ENCODE data around the gene FGF1. TPM values are rescaled to one million over a fixed set of nuclear protein-coding genes. Genes with fewer than 3 reads are reported as not detected.

Gene FGF1
- total RNA-seq, 2 experiments from 2014 or later = not detected

DNA sequence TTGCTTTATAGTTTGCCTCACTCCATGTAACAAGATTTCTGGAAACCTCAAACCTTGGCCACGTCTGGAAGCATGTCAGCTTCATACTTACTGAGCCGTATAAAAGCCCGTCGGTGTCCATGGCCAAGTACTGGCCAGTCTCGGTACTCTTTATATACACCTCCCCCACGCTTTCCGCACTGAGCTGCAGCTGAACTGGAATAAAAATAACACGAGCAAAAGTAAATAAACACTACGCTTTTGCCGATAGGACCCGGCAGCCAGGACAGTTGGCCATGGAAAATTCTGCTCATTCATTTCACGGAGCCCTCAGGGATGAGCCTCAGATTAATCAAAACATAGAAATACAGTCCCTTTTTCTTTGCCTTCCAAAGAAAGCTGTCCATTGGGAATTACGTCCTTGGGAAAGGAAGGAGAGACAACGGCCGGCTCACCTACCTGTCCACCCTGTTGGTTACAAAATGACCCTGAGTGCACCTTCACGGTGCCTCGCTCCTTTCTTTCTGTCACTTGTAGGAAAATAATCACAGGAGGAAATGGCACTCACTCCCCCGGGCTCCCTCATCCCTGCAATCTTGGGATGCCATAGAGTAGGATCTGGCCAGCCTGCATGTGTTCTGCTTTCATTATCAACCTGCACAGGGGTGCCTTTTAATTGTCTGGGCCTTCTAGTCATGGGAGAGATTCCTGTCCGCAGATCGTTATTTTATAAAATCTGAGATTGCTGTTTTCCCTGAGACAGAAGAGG, 85.1 kb downstream of the FGF1 start:
- intact Hi-C loops (cut with micrococcal nuclease) = no loop called here
- Mint-ChIP-seq H3K4me3 (no peak overlapping the region), H3K9me3 (no peaks in the 10 kb centered on the region), H3K36me3 (ENCODE audit: low read depth) (no peaks in the 10 kb centered on the region), H3K27ac (no peak overlapping the region), H3K27me3 (ENCODE audit: low read depth) (peaks cover 8% of the 10 kb centered on the region), H3K4me1 (ENCODE audit: low read depth) (no peaks in the 10 kb centered on the region)
- no peak for DNase-seq
- CTCF ChIA-PET = interaction anchor here (0.7 to 1.2 kb wide), 3 partner anchors 9 to 112 kb away, joined by 3 to 5 read pairs (median 3); no protein-coding TSS in a partner anchor

- Mint-ChIP-seq H3K27me3 (ENCODE audit: low read depth) (peaks cover 11% of the 10 kb centered on the region), H3K4me1 (ENCODE audit: low read depth) (no peaks in the 10 kb centered on the region), H3K4me3 (no peak overlapping the region), H3K36me3 (ENCODE audit: low read depth) (no peaks in the 10 kb centered on the region), H3K9me3 (no peaks in the 10 kb centered on the region), H3K27ac (no peak overlapping the region)
- intact Hi-C loops (cut with micrococcal nuclease) = no loop called here
- CTCF ChIA-PET = interaction anchor here (1.0 to 1.8 kb wide), 3 partner anchors 9 to 113 kb away, joined by 3 to 5 read pairs (median 5); no protein-coding TSS in a partner anchor
- no peak for DNase-seq
Measured at GRCh38 chr5:142600092-142600491, 85.8 kb downstream of the FGF1 start.

GRCh38 chr5:142598338-142598700, 87.6 kb downstream of the FGF1 start:
- Mint-ChIP-seq H3K27ac (no peak overlapping the region), H3K36me3 (ENCODE audit: low read depth) (no peaks in the 10 kb centered on the region), H3K9me3 (no peaks in the 10 kb centered on the region), H3K27me3 (ENCODE audit: low read depth) (peaks cover 8% of the 10 kb centered on the region), H3K4me3 (no peak overlapping the region), H3K4me1 (ENCODE audit: low read depth) (no peaks in the 10 kb centered on the region)
- CTCF ChIA-PET = interaction anchor here (1.3 to 1.8 kb wide), 2 partner anchors 100 to 115 kb away, joined by 3 to 5 read pairs; no protein-coding TSS in a partner anchor
- no peak for DNase-seq
- intact Hi-C loops (cut with micrococcal nuclease) = no loop called here

DNA sequence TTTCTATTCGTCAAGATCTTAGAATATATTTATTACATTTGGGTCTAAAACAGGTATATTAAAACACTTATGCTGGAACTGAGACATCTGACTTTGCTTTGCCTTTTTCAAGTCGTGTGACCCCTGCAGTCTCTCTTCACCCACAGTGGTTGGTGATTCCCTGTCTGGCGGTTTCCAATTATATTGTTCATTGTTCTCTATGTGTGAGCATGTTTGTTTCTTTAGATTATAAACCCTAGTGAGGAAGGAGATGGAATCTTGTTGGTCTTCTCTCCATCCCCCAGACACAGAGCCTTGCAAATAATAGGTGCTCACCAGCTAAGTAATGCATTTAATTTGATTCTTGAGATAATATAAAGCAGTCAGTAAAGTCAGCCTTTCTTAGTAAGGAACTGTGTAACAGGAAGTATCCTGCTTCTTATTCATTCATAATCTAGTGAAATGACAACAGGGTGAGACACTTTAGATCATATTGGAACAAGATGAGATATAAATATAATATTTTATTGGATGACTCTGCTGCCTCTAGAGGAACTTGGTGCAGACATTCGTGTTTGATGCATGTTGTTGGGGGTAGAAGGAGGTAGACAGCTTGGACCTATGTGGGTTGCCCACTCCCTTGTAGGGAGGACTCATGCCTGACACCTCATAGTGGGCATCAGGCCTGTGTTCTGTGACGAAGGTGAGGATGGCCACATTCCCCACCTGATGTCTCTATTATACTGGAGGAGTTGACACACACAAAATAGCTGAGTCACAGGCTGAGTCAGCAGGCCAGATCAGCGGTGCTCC, 88.1 kb downstream of the FGF1 start:
- intact Hi-C loops (cut with micrococcal nuclease) = no loop called here
- peak; percentile 42 for DNase-seq
- no peaks in the 10 kb centered on the region for H3K4me1 Mint-ChIP-seq (ENCODE audit: low read depth)
- peaks cover 7% of the 10 kb centered on the region for H3K27me3 Mint-ChIP-seq (ENCODE audit: low read depth)
- no peak overlapping the region for H3K4me3 Mint-ChIP-seq
- H3K36me3 Mint-ChIP-seq (ENCODE audit: low read depth) = no peaks in the 10 kb centered on the region
- H3K9me3 Mint-ChIP-seq = no peaks in the 10 kb centered on the region
- CTCF ChIA-PET = no interaction called here
- H3K27ac Mint-ChIP-seq = no peak overlapping the region

DNA sequence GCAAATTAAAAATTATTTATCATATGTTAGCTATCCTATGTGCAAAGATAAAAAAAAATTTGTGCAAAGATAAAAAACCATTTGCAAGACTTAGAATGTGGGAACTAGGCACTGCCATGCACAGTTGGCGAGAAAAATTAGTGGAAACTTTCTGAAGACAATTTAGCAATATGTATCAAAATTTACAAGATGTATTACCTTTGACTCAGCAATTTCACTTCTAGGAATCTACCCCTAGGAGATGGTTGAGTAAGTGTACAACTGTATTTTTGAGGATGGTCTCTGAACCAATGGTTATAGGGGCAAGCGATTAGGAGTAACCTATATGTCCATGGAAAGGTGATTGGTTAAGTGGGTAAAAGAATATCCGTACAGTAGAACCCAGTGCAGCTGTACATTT, 88.9 kb downstream of the FGF1 start:
- DNase-seq = no peak
- Mint-ChIP-seq H3K9me3 (no peaks in the 10 kb centered on the region), H3K4me3 (no peak overlapping the region), H3K27ac (no peak overlapping the region), H3K27me3 (ENCODE audit: low read depth) (peaks cover 4% of the 10 kb centered on the region), H3K4me1 (ENCODE audit: low read depth) (no peaks in the 10 kb centered on the region), H3K36me3 (ENCODE audit: low read depth) (no peaks in the 10 kb centered on the region)
- intact Hi-C loops (cut with micrococcal nuclease) = no loop called here
- CTCF ChIA-PET = interaction anchor here (1.9 kb wide), 1 partner anchor 13 kb away, joined by 4 read pairs; no protein-coding TSS in a partner anchor

DNA sequence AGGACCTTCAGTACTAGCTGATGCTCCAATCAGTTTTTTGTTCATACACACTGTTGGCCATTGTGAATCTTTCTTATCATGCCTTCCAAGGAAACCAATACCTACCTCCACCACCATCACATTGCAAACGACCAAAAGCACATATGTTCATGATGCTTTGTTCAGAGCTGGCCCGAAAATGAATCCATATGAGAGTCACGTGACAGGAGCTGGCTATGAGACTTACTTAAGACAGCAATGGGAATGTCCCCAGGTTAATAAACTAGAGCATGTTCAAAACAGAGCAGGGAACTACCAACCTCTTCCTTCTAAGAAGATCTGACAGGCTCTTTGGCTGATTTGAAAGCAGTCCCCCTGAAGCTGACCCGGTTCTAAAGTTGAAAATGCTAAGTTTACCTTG, 93.5 kb downstream of the FGF1 start:
- Mint-ChIP-seq H3K27ac (no peak overlapping the region), H3K27me3 (ENCODE audit: low read depth) (peaks cover 4% of the 10 kb centered on the region), H3K9me3 (no peaks in the 10 kb centered on the region), H3K36me3 (ENCODE audit: low read depth) (no peaks in the 10 kb centered on the region), H3K4me1 (ENCODE audit: low read depth) (no peaks in the 10 kb centered on the region), H3K4me3 (no peak overlapping the region)
- intact Hi-C loops (cut with micrococcal nuclease) = no loop called here
- CTCF ChIA-PET = interaction anchor here (1.3 kb wide), 1 partner anchor 63 kb away, joined by 3 read pairs; no protein-coding TSS in a partner anchor
- DNase-seq = no peak

GRCh38 chr5:142590451-142591231, 95.2 kb downstream of the FGF1 start:
- Mint-ChIP-seq H3K27ac (no peak overlapping the region), H3K36me3 (ENCODE audit: low read depth) (no peaks in the 10 kb centered on the region), H3K4me3 (no peak overlapping the region), H3K4me1 (ENCODE audit: low read depth) (no peaks in the 10 kb centered on the region), H3K9me3 (no peaks in the 10 kb centered on the region), H3K27me3 (ENCODE audit: low read depth) (peaks cover 4% of the 10 kb centered on the region)
- no peak for DNase-seq
- CTCF ChIA-PET = no interaction called here
- intact Hi-C loops (cut with micrococcal nuclease) = no loop called here

DNA sequence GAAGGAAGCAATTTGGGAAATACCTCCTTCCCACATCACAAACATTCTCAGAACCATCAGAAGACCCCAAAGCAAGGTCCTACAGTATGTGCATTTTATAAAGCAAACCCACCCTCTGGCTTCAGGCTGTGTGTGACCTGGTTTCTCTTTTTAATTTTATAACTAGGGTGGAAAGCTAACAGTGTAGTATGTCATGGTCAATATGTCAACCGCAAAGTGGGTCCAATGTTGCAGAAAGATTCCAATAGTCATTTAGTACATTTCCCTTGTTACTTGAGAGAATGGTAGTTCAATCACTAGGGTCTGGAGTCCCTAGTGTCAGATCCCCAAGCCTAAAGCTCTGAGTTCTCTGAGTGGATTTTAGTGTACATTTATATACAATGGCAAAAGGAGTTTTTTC, 96.2 kb downstream of the FGF1 start:
- Mint-ChIP-seq H3K4me1 (ENCODE audit: low read depth) (no peaks in the 10 kb centered on the region), H3K4me3 (no peak overlapping the region), H3K9me3 (no peaks in the 10 kb centered on the region), H3K36me3 (ENCODE audit: low read depth) (no peaks in the 10 kb centered on the region), H3K27ac (no peak overlapping the region), H3K27me3 (ENCODE audit: low read depth) (peaks cover 2% of the 10 kb centered on the region)
- CTCF ChIA-PET = interaction anchor here (0.6 to 0.7 kb wide), 2 partner anchors 70 to 109 kb away, joined by 3 read pairs; no protein-coding TSS in a partner anchor
- intact Hi-C loops (cut with micrococcal nuclease) = loop anchor here (10.0 kb wide), 1 partner anchor 105 kb away; no protein-coding TSS in a partner anchor
- DNase-seq = no peak

- intact Hi-C loops (cut with micrococcal nuclease) = loop anchor here (10.0 kb wide), 1 partner anchor 107 kb away; no protein-coding TSS in a partner anchor
- H3K27ac Mint-ChIP-seq = no peak overlapping the region
- H3K27me3 Mint-ChIP-seq (ENCODE audit: low read depth) = no peaks in the 10 kb centered on the region
- H3K4me3 Mint-ChIP-seq = no peak overlapping the region
- DNase-seq = peak; percentile 62
- H3K36me3 Mint-ChIP-seq (ENCODE audit: low read depth) = no peaks in the 10 kb centered on the region
- CTCF ChIA-PET = interaction anchor here (0.6 to 1.5 kb wide), 9 partner anchors 9 to 440 kb away, joined by 3 to 5 read pairs (median 3); no protein-coding TSS in a partner anchor
- peaks cover 5% of the 10 kb centered on the region for H3K4me1 Mint-ChIP-seq (ENCODE audit: low read depth)
- H3K9me3 Mint-ChIP-seq = no peaks in the 10 kb centered on the region
Measured at GRCh38 chr5:142587354-142587965, 98.4 kb downstream of the FGF1 start.

DNA sequence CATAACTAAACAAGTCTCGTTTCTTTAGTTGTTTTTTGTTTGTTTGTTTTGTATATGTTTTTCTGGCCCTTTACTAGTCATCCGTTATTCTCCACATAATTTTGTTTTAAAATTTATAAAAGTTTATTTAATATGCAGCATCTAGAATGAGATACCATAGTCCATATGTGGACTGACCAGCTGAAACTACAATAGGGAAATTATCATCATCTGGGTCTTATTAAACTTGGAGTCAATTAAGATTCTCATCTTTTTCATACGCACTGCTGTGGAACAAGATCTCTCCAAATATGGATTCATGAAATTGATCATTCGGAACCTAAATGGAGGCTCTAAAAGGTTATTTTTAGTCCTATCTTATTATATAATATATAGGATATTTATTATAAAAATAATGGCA, 99.3 kb downstream of the FGF1 start:
- DNase-seq = no peak
- intact Hi-C loops (cut with micrococcal nuclease) = loop anchor here (10.0 kb wide), 1 partner anchor 108 kb away; no protein-coding TSS in a partner anchor
- Mint-ChIP-seq H3K9me3 (no peaks in the 10 kb centered on the region), H3K36me3 (ENCODE audit: low read depth) (no peaks in the 10 kb centered on the region), H3K4me3 (no peak overlapping the region), H3K4me1 (ENCODE audit: low read depth) (peaks cover 10% of the 10 kb centered on the region), H3K27ac (no peak overlapping the region), H3K27me3 (ENCODE audit: low read depth) (no peaks in the 10 kb centered on the region)
- CTCF ChIA-PET = interaction anchor here (0.8 to 1.5 kb wide), 5 partner anchors 24 to 147 kb away, joined by 3 to 5 read pairs (median 4); no protein-coding TSS in a partner anchor

GRCh38 chr5:142585451-142585850, 100.4 kb downstream of the FGF1 start:
- Mint-ChIP-seq H3K27me3 (ENCODE audit: low read depth) (no peaks in the 10 kb centered on the region), H3K4me1 (ENCODE audit: low read depth) (peaks cover 18% of the 10 kb centered on the region), H3K4me3 (no peak overlapping the region), H3K36me3 (ENCODE audit: low read depth) (no peaks in the 10 kb centered on the region), H3K27ac (no peak overlapping the region), H3K9me3 (no peaks in the 10 kb centered on the region)
- intact Hi-C loops (cut with micrococcal nuclease) = loop anchor here (10.0 kb wide), 1 partner anchor 109 kb away; no protein-coding TSS in a partner anchor
- CTCF ChIA-PET = interaction anchor here (0.7 to 1.5 kb wide), 6 partner anchors 10 to 303 kb away, joined by 3 to 5 read pairs (median 4); no protein-coding TSS in a partner anchor
- DNase-seq = no peak
